HG02678 (cell line): Measurements from ENCODE around the gene CCDC167.

Experiments used
- ATAC-seq: cut with Tn5 transposase; IDR thresholded peaks from one replicate; pipeline ENCODE4 v1.9.1; 2021; ENCODE audit warnings: mild to moderate bottlenecking, moderate library complexity; ENCODE audit not compliant: unreplicated experiment

Gene CCDC167

GRCh38 chr6:37499433-37500293 lies at the start of gene CCDC167:
TSS of gene CCDC167 (minus strand) at chr6:37499893. CDS start at chr6:37499863, 30 bp downstream.
- peak; percentile 89 for ATAC-seq

GRCh38 chr6:37549154-37549553 lies 49.5 kb upstream of the CCDC167 start:
- no peak for ATAC-seq

- ATAC-seq, result no peak
Observed at GRCh38 chr6:37548067-37548674, 48.5 kb upstream of the CCDC167 start.

- peak; percentile 62 for ATAC-seq
Observed at GRCh38 chr6:37547564-37548061, 47.9 kb upstream of the CCDC167 start.

GRCh38 chr6:37546141-37546871 lies 46.6 kb upstream of the CCDC167 start:
- ATAC-seq, result no peak

- no peak for ATAC-seq
Observed at GRCh38 chr6:37544530-37544929, 44.8 kb upstream of the CCDC167 start.

- no peak for ATAC-seq
Observed at GRCh38 chr6:37543361-37543760, 43.7 kb upstream of the CCDC167 start.

- no peak for ATAC-seq
Observed at GRCh38 chr6:37541346-37541745, 41.7 kb upstream of the CCDC167 start.

GRCh38 chr6:37540390-37540789 lies 40.7 kb upstream of the CCDC167 start:
- ATAC-seq, result no peak

GRCh38 chr6:37540029-37540352 lies 40.3 kb upstream of the CCDC167 start:
- no peak for ATAC-seq

GRCh38 chr6:37539171-37540028 lies 39.7 kb upstream of the CCDC167 start:
- no peak for ATAC-seq

- ATAC-seq, result no peak
Observed at GRCh38 chr6:37538107-37538506, 38.4 kb upstream of the CCDC167 start.

GRCh38 chr6:37537548-37537947 lies 37.9 kb upstream of the CCDC167 start:
- no peak for ATAC-seq

- ATAC-seq, result no peak
Observed at GRCh38 chr6:37536491-37537190, 36.9 kb upstream of the CCDC167 start.

- no peak for ATAC-seq
Observed at GRCh38 chr6:37535759-37536490, 36.2 kb upstream of the CCDC167 start.

- no peak for ATAC-seq
Observed at GRCh38 chr6:37535428-37535758, 35.7 kb upstream of the CCDC167 start.

GRCh38 chr6:37534893-37535292 lies 35.2 kb upstream of the CCDC167 start:
- no peak for ATAC-seq

- no peak for ATAC-seq
Observed at GRCh38 chr6:37532122-37532521, 32.4 kb upstream of the CCDC167 start.

- ATAC-seq, result no peak
Observed at GRCh38 chr6:37531437-37532036, 31.8 kb upstream of the CCDC167 start.
